ENCODE measurements around the gene COX17.

Gene COX17

GRCh38 chr3:119639494-119640350, 37.5 kb downstream of the COX17 start:
- in situ Hi-C loops (cut with HindIII; ENCODE audit: low pct_ligation_motif_present, low sequenced_read_pairs), result no loop called here
- Histone ChIP-seq H3K27ac (peak overlapping the region; percentile 95), H3K4me3 (ENCODE audit: low read depth, low read length) (no peak overlapping the region), H3K27me3 (replicated peaks) (no peaks in the 10 kb centered on the region), H3K36me3 (replicated peaks) (no peaks in the 10 kb centered on the region)
- no peak for DNase-seq
- TF ChIP-seq, protein P1, sequence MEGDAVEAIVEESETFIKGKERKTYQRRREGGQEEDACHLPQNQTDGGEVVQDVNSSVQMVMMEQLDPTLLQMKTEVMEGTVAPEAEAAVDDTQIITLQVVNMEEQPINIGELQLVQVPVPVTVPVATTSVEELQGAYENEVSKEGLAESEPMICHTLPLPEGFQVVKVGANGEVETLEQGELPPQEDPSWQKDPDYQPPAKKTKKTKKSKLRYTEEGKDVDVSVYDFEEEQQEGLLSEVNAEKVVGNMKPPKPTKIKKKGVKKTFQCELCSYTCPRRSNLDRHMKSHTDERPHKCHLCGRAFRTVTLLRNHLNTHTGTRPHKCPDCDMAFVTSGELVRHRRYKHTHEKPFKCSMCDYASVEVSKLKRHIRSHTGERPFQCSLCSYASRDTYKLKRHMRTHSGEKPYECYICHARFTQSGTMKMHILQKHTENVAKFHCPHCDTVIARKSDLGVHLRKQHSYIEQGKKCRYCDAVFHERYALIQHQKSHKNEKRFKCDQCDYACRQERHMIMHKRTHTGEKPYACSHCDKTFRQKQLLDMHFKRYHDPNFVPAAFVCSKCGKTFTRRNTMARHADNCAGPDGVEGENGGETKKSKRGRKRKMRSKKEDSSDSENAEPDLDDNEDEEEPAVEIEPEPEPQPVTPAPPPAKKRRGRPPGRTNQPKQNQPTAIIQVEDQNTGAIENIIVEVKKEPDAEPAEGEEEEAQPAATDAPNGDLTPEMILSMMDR (IDR thresholded peaks at IDR 0.05; ENCODE audit: low read depth, low read length, missing control alignments), result no peak

GRCh38 chr3:119637679-119638477, 39.3 kb downstream of the COX17 start:
- Histone ChIP-seq H3K27ac (peak overlapping the region; percentile 95), H3K4me3 (ENCODE audit: low read depth, low read length) (no peak overlapping the region), H3K36me3 (replicated peaks) (no peaks in the 10 kb centered on the region), H3K27me3 (replicated peaks) (no peaks in the 10 kb centered on the region)
- TF ChIP-seq, protein P1 (IDR thresholded peaks at IDR 0.05; ENCODE audit: low read depth, low read length, missing control alignments), result no peak
- DNase-seq, result peak; percentile 83
- in situ Hi-C loops (cut with HindIII; ENCODE audit: low pct_ligation_motif_present, low sequenced_read_pairs), result no loop called here

- in situ Hi-C loops (cut with HindIII; ENCODE audit: low pct_ligation_motif_present, low sequenced_read_pairs), result no loop called here
- TF ChIP-seq, protein P1 (IDR thresholded peaks at IDR 0.05; ENCODE audit: low read depth, low read length, missing control alignments), result no peak
- Histone ChIP-seq H3K36me3 (replicated peaks) (no peaks in the 10 kb centered on the region), H3K27me3 (replicated peaks) (no peaks in the 10 kb centered on the region), H3K4me3 (ENCODE audit: low read depth, low read length) (no peak overlapping the region), H3K27ac (peak overlapping the region; percentile 95)
- no peak for DNase-seq
These were observed 40.2 kb downstream of the COX17 start for GRCh38 chr3:119636891-119637611.

GRCh38 chr3:119636249-119636648, 41.0 kb downstream of the COX17 start:
- TF ChIP-seq, protein P1 (IDR thresholded peaks at IDR 0.05; ENCODE audit: low read depth, low read length, missing control alignments), result no peak
- in situ Hi-C loops (cut with HindIII; ENCODE audit: low pct_ligation_motif_present, low sequenced_read_pairs), result no loop called here
- peak overlapping the region; percentile 95 for H3K27ac ChIP-seq

DNA sequence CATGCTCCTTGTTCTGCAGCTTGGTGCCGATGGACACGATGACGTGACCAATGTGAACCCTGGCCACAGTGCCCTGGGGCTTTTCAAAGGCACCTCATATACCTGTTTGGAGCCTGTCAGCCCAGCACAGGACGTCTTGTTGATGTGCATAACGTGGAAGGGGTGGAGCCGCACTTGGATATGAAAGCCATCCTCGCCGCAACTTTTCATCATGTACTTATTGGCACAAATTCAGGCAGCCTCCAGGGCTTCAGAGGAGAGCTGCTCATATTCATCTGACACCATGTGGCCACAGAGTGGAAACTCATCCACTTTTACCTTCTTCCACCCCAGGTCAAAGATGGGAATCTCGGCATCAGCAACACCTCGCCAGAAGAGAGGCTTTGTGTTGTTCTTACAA, 41.5 kb downstream of the COX17 start:
- H3K4me3 ChIP-seq (ENCODE audit: low read depth, low read length), result no peak overlapping the region
- H3K36me3 ChIP-seq (replicated peaks), result no peaks in the 10 kb centered on the region
- no peaks in the 10 kb centered on the region for H3K27me3 ChIP-seq (replicated peaks)
- in situ Hi-C loops (cut with HindIII; ENCODE audit: low pct_ligation_motif_present, low sequenced_read_pairs), result no loop called here
- no peak for DNase-seq
- TF ChIP-seq, protein P1 (IDR thresholded peaks at IDR 0.05; ENCODE audit: low read depth, low read length, missing control alignments), result no peak
- H3K27ac ChIP-seq, result no peak overlapping the region

More at GRCh38 chr3:119636249-119636648, 41.0 kb downstream of the COX17 start:
- Histone ChIP-seq H3K36me3 (replicated peaks) (no peaks in the 10 kb centered on the region), H3K4me3 (ENCODE audit: low read depth, low read length) (no peak overlapping the region), H3K27me3 (replicated peaks) (no peaks in the 10 kb centered on the region)
- DNase-seq, result no peak
